ENCODE data around the gene CRYGA. TPM values are rescaled to one million over a fixed set of nuclear protein-coding genes. Genes with fewer than 3 reads are reported as not detected.

Gene CRYGA, protein sequence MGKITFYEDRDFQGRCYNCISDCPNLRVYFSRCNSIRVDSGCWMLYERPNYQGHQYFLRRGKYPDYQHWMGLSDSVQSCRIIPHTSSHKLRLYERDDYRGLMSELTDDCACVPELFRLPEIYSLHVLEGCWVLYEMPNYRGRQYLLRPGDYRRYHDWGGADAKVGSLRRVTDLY
- total RNA-seq, result not detected

DNA sequence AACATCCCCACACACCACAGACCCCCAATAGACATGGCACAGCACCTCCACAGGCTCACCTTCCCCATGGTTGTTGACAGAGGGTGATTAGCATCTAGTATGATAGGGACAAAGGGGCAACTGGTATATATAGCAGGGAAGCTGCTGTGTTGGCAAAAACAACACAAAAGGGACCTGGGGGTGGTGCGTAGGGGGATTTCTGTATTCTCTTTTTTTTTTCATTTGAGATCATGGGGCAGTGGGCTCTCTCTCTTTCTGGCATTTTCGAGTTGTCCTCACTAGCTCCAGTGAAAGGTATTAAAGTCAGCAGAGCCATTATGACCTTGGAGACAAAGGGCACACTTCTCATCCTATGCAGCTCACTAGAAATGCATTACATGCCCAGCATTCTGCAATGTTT lies at the start of gene CRYGA:
Gene CRYGA (minus strand): TSS at position 101 of the 400 bp plus-strand sequence. CDS start 33 bp downstream, at position 68.
- TF ChIP-seq, protein P1, sequence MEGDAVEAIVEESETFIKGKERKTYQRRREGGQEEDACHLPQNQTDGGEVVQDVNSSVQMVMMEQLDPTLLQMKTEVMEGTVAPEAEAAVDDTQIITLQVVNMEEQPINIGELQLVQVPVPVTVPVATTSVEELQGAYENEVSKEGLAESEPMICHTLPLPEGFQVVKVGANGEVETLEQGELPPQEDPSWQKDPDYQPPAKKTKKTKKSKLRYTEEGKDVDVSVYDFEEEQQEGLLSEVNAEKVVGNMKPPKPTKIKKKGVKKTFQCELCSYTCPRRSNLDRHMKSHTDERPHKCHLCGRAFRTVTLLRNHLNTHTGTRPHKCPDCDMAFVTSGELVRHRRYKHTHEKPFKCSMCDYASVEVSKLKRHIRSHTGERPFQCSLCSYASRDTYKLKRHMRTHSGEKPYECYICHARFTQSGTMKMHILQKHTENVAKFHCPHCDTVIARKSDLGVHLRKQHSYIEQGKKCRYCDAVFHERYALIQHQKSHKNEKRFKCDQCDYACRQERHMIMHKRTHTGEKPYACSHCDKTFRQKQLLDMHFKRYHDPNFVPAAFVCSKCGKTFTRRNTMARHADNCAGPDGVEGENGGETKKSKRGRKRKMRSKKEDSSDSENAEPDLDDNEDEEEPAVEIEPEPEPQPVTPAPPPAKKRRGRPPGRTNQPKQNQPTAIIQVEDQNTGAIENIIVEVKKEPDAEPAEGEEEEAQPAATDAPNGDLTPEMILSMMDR (IDR thresholded peaks at IDR 0.05; ENCODE audit: low read depth), result no peak

DNA sequence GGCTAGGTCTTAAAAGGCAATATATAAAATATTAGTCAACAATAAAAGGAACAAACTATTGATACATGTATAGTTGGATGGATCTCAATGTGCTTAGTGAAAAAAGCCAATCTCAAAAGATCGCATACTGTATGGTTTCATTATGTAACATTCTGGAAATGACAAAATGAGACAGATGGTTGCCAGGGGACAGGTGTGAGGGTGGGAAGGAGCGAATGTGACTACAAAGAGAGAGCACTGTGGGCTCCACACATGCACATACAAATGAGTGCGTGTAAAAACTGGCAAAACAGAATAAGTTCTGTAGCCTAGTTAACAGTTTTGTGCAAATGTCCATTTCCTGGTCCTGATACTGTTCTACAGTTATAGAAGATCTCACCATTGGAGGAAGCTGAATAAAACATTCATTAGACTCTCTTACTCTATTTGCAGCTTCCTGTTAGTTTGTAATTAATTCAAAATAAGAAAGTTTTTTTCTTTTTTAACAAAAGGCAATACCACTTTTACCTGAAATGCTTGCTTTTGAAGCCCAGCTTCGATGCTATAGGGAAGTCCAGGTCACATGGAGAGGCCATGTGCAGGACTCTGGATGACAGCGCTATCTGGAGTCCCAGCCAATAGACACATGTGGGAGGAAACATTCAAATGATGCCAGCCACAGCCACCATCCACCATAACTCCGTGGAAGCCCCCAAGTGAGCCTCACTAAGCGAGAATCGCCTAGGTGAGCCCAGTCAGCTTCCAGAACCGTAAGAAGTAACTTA lies 47.5 kb upstream of the CRYGA start:
- TF ChIP-seq, protein P1 (IDR thresholded peaks at IDR 0.05; ENCODE audit: low read depth), result no peak

DNA sequence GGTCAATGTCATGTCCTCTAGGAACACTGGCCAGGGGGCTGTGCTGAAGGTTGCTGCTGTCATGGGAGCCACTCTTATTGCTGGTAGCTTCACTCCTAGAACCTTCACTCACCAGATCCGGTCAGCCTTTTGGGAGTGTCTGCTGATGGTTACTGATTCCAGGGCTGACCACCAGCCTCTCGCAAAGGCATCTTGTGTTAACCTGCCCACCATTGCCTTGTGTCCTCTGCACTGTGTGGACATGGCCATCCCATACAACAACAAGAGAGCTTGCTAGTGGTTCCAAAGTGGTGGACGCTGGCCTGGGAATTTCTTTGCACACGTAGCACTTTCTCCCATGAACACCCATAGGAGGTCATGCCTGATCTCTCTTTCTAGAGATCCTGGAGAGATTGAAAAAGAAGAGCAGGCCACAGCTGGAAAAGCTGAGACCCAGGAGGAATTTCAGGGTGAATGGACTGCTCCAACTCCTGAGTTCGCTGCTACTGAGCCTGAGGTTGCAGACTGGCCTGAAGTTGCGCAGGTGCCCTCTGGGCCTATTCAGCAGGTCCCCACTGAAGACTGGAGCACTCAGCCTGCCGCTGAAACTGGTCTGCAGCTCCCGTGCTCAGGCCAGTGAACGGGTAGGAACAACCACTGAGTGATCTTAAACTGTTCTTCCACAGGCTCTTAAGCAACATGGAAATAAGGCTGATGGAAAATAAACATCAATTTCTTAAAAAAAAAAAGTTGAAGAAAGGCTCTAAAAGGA lies 45.1 kb upstream of the CRYGA start:
- TF ChIP-seq, protein P1 (IDR thresholded peaks at IDR 0.05; ENCODE audit: low read depth), result no peak

DNA sequence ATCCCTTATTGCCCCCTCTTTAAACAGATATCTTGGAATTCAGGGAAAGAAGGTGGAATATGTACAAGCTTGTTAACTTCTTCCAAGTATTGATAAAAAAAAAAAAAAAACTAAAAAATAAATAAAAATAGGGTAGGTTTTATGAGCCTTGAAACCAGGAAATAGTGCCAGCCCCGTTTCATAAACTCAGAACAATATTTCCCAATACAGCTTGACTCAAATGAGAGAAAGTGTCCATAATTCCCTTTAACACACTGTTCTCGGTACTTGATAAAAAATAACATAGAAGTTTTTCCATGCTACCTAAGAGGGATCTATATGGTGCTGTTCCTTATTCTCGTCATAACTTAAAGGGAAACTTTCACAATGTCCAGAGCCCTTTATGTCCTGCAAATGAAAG lies 44.4 kb upstream of the CRYGA start:
- TF ChIP-seq, protein P1 (IDR thresholded peaks at IDR 0.05; ENCODE audit: low read depth), result no peak

DNA sequence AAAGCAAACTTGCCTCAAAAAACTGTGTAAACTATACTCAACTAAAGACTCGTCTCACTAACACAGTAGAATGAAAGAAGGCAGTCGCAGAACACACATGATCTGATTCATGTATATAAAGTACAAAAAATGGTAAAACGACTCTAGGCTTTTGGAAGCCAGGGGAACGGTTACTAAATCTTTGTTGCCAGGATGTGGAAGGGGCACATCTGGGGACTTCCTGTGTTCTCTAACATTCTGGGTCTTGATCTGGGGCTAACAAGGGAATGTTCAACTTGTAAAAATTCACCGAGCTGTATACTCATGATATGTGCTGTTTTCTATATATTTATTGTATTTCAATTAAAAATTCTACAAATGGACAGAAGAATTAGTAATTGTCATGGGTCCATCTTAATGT lies 40.8 kb upstream of the CRYGA start:
- TF ChIP-seq, protein P1 (IDR thresholded peaks at IDR 0.05; ENCODE audit: low read depth), result no peak

DNA sequence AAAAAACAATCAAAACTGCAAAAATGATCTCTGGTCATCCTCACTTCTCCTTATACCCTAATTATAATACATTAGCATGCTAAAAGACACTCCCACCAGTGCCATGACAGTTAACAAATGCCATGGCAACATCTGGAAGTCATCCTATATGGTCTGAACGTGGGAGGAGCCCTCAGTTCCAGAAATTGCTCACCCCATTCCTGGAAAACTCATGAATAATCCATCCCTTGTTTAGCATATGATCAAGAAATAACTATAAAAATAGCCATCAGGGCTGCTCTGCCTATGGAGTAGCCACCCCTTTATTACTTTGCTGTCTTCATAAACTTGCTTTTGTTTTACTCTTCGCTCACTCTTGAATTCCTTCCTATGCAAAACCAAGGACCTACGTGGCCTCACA lies 32.1 kb upstream of the CRYGA start:
- TF ChIP-seq, protein P1 (IDR thresholded peaks at IDR 0.05; ENCODE audit: low read depth), result no peak
